Measurements from ENCODE around the gene TSACC. TPM values are rescaled to one million over a fixed set of nuclear protein-coding genes. Genes with fewer than 3 reads are reported as not detected.

TSACC gene
- total and polyA plus RNA-seq, 10 of the 15 experiments (the other 5 are each of a cell fraction or from before 2014, with no cell fraction given): 0.25 to 2.8 (median 0.92) TPM; not detected in 4

DNA sequence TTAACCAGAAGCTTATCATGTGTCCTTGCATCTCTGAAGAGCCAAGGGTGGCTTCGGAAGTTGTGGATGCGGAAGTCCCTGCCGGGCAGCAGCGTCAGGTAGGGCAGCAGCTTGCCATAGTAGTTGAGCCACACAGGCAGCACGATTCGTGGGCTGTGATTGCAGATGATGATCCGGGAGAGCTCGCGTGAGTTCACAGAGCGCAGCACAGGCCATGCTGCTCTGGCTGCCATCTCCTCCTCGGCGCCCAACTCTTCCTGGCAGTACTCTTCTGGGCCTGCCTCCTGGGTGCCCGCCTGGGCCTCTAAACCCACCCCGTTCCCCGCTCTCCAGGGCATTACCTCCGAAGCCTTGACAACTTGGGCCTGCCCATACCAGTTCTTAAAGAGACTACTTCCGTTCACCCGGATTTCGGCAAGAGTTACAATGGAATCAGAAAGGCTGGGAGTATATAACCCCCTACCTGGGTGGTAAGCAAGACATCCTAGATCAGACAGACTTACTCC is 39.4 kb upstream of the TSACC start, which contains the start of gene VHLL:
Gene VHLL, minus strand, starts transcription at position 456 of the 506 bp plus-strand sequence. Its CDS starts 118 bp downstream, at position 338.
- H3K36me3 ChIP-seq (ENCODE audit: control insufficient read depth in 2 of 2, insufficient read depth in 2 of 2, low read length in 1 of 2): no peaks in the 10 kb centered on the region
- no TSS peak for BruUV-seq (replicated peaks)
- DNase-seq (ENCODE audit: low read depth, low spot score) (no peak), ATAC-seq (no peak), FAIRE-seq (no peak)
- H3K27me3 ChIP-seq (replicated peaks in 1 of 2; ENCODE audit: control insufficient read depth in 2 of 2, insufficient read depth in 2 of 2, low read length in 1 of 2): no peaks in the 10 kb centered on the region
- WGBS (ENCODE audit: insufficient coverage, insufficient replicate concordance, low lambda C conversion rate, missing lambda C conversion rate): 90% methylated on average over 19 of the region's 19 CpGs
- in situ Hi-C loops (cut with MboI) (no loop called here), intact Hi-C loops (cut with micrococcal nuclease; ENCODE audit: unreplicated experiment) (no loop called here)
- H3K4me1 ChIP-seq (ENCODE audit: control insufficient read depth, insufficient read depth, low read length): peaks cover 4% of the 10 kb centered on the region
- ChIA-PET CTCF (interaction anchor here (1.3 kb wide), 1 partner anchor 87 kb away, joined by 4 read pairs; no protein-coding TSS in a partner anchor), POLR2A (interaction anchor here (0.7 kb wide), 1 partner anchor 355 kb away, joined by 3 read pairs; no protein-coding TSS in a partner anchor), SMC1A (ENCODE audit: uncharacterized antibody, unreplicated experiment) (no interaction called here), RAD21 (ENCODE audit: unreplicated experiment) (no interaction called here)
- TF ChIP-seq, protein P1, sequence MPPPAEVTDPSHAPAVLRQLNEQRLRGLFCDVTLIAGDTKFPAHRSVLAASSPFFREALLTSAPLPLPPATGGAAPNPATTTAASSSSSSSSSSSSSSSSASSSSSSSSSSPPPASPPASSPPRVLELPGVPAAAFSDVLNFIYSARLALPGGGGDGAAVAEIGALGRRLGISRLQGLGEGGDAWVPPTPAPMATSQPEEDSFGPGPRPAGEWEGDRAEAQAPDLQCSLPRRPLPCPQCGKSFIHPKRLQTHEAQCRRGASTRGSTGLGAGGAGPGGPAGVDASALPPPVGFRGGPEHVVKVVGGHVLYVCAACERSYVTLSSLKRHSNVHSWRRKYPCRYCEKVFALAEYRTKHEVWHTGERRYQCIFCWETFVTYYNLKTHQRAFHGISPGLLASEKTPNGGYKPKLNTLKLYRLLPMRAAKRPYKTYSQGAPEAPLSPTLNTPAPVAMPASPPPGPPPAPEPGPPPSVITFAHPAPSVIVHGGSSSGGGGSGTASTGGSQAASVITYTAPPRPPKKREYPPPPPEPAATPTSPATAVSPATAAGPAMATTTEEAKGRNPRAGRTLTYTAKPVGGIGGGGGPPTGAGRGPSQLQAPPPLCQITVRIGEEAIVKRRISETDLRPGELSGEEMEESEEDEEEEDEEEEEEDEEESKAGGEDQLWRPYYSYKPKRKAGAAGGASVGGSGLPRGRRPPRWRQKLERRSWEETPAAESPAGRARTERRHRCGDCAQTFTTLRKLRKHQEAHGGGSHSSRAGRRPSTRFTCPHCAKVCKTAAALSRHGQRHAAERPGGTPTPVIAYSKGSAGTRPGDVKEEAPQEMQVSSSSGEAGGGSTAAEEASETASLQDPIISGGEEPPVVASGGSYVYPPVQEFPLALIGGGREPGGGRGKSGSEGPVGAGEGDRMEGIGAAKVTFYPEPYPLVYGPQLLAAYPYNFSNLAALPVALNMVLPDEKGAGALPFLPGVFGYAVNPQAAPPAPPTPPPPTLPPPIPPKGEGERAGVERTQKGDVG (CRISPR knock-in tag; IDR thresholded peaks at IDR 0.05): no peak
- TF ChIP-seq YY1 (IDR thresholded peaks at IDR 0.05; ENCODE audit: low read depth, low read length): no peak
- TF ChIP-seq CHD1 (IDR thresholded peaks at IDR 0.05; ENCODE audit: low read depth, low read length): no peak
- no peak for TF ChIP-seq CBFB (IDR thresholded peaks at IDR 0.05; ENCODE audit: low read depth)
- no peak for TF ChIP-seq RAD21 (IDR thresholded peaks at IDR 0.05; ENCODE audit: insufficient read depth, low read depth, low read length)
- no peak for TF ChIP-seq NR2C1 (IDR thresholded peaks at IDR 0.05)
- TF ChIP-seq SPI1 (IDR thresholded peaks at IDR 0.05; ENCODE audit: borderline replicate concordance, insufficient read depth, low read depth, low read length): no peak
- TF ChIP-seq, protein P2, sequence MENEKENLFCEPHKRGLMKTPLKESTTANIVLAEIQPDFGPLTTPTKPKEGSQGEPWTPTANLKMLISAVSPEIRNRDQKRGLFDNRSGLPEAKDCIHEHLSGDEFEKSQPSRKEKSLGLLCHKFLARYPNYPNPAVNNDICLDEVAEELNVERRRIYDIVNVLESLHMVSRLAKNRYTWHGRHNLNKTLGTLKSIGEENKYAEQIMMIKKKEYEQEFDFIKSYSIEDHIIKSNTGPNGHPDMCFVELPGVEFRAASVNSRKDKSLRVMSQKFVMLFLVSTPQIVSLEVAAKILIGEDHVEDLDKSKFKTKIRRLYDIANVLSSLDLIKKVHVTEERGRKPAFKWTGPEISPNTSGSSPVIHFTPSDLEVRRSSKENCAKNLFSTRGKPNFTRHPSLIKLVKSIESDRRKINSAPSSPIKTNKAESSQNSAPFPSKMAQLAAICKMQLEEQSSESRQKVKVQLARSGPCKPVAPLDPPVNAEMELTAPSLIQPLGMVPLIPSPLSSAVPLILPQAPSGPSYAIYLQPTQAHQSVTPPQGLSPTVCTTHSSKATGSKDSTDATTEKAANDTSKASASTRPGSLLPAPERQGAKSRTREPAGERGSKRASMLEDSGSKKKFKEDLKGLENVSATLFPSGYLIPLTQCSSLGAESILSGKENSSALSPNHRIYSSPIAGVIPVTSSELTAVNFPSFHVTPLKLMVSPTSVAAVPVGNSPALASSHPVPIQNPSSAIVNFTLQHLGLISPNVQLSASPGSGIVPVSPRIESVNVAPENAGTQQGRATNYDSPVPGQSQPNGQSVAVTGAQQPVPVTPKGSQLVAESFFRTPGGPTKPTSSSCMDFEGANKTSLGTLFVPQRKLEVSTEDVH (IDR thresholded peaks at IDR 0.05; ENCODE audit: low read depth, partially characterized antibody): no peak
- TF ChIP-seq MYB (IDR thresholded peaks at IDR 0.05; ENCODE audit: borderline replicate concordance, low read depth, low read length): no peak
- no peak for TF ChIP-seq IRF4 (IDR thresholded peaks at IDR 0.05; ENCODE audit: low read depth, low read length)
- no peak for TF ChIP-seq ESRRA (IDR thresholded peaks at IDR 0.05; ENCODE audit: low read length)
- TF ChIP-seq, protein P3, sequence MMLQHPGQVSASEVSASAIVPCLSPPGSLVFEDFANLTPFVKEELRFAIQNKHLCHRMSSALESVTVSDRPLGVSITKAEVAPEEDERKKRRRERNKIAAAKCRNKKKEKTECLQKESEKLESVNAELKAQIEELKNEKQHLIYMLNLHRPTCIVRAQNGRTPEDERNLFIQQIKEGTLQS (IDR thresholded peaks at IDR 0.05; ENCODE audit: borderline replicate concordance, extremely low read depth, low read depth, low read length): no peak
- TF ChIP-seq, protein P4, sequence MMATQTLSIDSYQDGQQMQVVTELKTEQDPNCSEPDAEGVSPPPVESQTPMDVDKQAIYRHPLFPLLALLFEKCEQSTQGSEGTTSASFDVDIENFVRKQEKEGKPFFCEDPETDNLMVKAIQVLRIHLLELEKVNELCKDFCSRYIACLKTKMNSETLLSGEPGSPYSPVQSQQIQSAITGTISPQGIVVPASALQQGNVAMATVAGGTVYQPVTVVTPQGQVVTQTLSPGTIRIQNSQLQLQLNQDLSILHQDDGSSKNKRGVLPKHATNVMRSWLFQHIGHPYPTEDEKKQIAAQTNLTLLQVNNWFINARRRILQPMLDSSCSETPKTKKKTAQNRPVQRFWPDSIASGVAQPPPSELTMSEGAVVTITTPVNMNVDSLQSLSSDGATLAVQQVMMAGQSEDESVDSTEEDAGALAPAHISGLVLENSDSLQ (IDR thresholded peaks at IDR 0.05): no peak
- H3K4me3 ChIP-seq: no peak within 1 kb of the TSS
- H3K4me2 ChIP-seq (ENCODE audit: control insufficient read depth, insufficient read depth): no peak within 1 kb of the TSS
- no peak within 1 kb of the TSS for H2AFZ ChIP-seq (ENCODE audit: control insufficient read depth, low read depth, low read length)
- no peaks in the 10 kb centered on the region for H4K20me1 ChIP-seq (ENCODE audit: control insufficient read depth, insufficient read depth)
- no peak within 1 kb of the TSS for H3K27ac ChIP-seq (ENCODE audit: control insufficient read depth, insufficient read depth)
- no peak within 1 kb of the TSS for H3K9ac ChIP-seq (ENCODE audit: control insufficient read depth, insufficient read depth, low read length)
- H3K79me2 ChIP-seq (ENCODE audit: control insufficient read depth, insufficient read depth, low read length): no peaks in the 10 kb centered on the region
- H3K9me3 ChIP-seq (replicated peaks; ENCODE audit: control insufficient read depth, insufficient read depth, low read length): no peaks in the 10 kb centered on the region

Measured in GM12878 (cell line).